GM19351 (cell line): ENCODE data around the gene RHBG.
A peak's percentile ranks its signal among the peaks of the same experiment; 100 is the strongest.
"Not testable (repeated sequence)": the region's sequence is repeated elsewhere in the genome, so short reads cannot be mapped to it uniquely, and the experiment has no call there.

Experiments
- ATAC-seq: cut with Tn5 transposase; IDR thresholded peaks from one replicate; pipeline ENCODE4 v1.9.1; 2021; ENCODE audit warnings: mild to moderate bottlenecking, moderate library complexity; ENCODE audit not compliant: unreplicated experiment

RHBG gene, protein sequence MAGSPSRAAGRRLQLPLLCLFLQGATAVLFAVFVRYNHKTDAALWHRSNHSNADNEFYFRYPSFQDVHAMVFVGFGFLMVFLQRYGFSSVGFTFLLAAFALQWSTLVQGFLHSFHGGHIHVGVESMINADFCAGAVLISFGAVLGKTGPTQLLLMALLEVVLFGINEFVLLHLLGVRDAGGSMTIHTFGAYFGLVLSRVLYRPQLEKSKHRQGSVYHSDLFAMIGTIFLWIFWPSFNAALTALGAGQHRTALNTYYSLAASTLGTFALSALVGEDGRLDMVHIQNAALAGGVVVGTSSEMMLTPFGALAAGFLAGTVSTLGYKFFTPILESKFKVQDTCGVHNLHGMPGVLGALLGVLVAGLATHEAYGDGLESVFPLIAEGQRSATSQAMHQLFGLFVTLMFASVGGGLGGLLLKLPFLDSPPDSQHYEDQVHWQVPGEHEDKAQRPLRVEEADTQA

DNA sequence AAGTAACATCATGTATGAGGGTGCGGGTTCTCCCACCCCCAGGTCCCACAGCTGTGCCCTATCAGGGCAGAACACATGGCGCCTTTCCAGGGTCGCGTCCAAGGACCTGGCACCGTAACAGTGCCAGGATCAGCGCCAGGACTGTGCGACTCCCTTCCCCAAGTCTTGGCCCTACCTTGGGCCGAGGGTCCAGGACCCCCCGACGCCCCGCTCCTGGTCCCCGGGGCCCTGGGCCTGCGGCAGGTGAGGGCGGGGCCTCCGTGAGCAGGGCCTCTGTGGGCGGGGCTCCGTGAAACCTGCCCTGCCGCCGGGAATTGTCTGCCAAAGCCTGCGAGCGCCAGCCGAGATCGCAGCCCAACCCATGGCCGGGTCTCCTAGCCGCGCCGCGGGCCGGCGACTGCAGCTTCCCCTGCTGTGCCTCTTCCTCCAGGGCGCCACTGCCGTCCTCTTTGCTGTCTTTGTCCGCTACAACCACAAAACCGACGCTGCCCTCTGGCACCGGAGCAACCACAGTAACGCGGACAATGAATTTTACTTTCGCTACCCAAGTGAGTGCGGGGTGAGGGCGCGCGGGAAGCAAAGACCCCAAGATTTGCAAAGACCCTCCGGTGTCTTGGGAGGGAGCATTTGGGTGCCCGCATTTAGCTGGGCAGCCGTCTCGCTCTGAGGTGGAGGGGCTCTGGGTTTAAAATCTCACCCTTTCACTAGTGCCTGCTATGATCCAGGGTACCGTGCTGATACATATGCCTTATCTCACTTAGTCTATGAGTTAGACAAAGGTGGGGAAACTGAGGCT lies at the start of gene RHBG:
Gene RHBG (plus strand): TSS at position 323 of the 796 bp plus-strand sequence. CDS start 39 bp downstream, at position 362.
- ATAC-seq, result no peak

GRCh38 chr1:156319664-156320063 lies 49.3 kb upstream of the RHBG start:
- no peak for ATAC-seq

- no peak for ATAC-seq
Observed at GRCh38 chr1:156320560-156320959, 48.5 kb upstream of the RHBG start.

- ATAC-seq, result not testable (repeated sequence)
Observed at GRCh38 chr1:156323179-156323578, 45.8 kb upstream of the RHBG start.

GRCh38 chr1:156336242-156336641 lies 32.8 kb upstream of the RHBG start:
- ATAC-seq, result no peak

DNA sequence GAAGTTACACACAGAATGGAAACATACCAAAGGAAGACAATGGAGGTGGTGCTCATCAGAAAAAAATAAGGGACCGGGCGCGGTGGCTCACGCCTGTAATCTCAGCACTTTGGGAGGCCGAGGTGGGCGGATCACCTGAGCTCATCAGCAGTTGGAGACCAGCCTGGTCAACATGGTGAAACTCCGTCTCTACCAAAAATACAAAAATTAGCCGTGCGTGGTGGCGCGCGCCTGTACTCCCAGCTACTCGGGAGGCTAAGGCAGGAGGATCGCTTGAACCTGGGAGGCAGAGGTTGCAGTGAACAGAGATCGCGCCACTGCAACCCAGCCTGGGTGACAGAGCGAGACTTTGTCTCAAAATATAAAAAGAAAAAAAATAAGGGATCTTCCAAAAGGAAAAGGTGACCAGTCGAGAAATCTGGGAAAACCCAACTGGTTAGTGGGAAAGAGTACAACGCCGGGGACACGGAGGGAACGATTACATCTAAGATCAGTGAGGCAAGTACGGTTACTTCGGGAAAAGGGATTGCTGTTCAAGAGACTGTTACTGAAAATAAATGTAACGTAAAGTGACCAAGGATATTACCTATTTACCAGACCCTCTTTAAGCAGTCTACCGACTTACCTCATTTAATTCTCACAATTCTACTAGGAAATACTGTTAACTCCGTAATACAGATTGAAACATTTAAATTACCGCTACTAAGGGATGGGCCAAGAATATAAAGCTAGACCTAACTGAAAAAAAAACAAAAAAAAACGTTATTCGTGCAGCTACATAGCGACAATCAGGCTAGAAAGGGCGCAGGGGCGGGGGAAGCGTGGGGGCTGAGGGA lies 31.7 kb upstream of the RHBG start:
- ATAC-seq, result no peak

DNA sequence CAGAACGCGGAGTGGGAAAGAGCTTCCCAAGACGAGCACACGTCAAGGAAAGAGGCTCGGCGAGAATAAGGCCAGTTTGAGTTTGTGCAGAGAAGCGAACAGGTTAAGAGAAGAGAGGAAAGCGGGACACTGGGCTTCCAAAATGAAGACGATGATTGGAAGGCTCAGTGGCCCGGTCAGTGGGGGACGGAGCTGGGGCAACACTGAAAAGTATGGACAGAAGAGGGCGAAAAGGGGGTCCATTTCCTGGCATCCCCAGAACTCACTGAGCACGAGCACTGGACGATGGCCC lies 31.2 kb upstream of the RHBG start:
- no peak for ATAC-seq

DNA sequence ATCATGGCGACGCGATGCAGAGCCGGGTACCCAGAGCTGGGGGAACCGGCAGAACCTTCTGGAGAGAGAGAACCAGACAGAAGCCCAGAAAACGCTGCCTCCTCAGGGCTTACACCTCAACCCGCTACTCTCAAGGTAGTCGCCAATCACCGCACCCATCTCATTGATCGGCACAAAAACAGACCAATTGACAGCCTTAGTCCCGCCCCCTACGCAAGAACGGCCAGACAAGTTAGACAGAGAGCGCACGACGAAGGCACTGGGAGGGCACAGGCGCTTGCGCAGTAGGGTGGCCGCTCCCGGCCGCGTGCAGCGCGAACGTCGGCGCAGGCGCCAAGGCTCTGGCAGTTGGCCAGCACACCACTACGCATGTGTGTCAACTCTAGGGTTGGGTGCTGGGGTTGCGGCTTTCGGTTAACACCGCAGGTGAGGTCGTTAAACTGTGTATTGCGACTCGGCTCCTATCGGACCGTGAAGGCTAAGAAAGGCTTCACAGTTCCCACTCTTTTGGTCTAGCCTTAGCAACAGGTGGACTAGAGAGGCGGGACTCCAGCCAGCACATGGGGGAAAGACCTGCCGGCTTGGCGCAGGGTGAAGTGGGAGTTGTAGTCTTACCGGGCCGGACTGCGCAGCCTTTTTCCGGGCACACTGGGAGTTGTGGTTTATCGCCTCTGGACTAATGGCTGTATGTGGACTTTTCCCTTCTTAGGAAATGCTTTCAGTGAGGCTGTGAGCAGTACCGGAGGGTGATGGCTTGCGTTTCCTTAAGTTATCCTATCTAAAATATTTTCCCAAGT lies 30.6 kb upstream of the RHBG start, which contains the start of the genes CCT3 and TSACC:
Gene CCT3 (minus strand): TSS at position 113 of the 797 bp plus-strand sequence. CDS start 108 bp downstream, at position 5.
Gene TSACC (plus strand): TSS at position 347 of the 797 bp plus-strand sequence. CDS start 1,232 bp downstream, outside the sequence.
- peak; percentile 89 for ATAC-seq

- ATAC-seq, result no peak
Observed at GRCh38 chr1:156342166-156342955, 26.6 kb upstream of the RHBG start.

DNA sequence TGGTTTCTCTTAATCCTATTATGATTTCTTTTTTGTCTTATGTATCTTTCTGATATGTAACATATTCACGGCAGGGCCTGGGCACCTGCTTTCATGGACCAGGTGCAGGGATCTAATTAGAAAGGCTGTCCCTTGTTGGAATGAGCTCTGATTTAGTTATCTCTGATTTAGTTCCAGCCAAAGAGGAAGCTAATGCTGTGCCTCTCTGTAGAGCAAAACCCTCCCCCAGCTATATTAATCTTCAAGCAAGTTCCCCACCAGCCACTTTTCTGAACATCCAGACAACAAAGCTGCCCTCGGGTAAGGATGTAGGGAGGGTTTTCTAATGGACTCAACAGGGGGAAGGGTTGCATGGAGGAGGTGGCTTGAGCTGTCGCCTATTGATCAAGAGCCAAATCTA lies 24.6 kb upstream of the RHBG start:
- no peak for ATAC-seq

- not testable (repeated sequence) for ATAC-seq
Observed at GRCh38 chr1:156346035-156346434, 23.0 kb upstream of the RHBG start.

DNA sequence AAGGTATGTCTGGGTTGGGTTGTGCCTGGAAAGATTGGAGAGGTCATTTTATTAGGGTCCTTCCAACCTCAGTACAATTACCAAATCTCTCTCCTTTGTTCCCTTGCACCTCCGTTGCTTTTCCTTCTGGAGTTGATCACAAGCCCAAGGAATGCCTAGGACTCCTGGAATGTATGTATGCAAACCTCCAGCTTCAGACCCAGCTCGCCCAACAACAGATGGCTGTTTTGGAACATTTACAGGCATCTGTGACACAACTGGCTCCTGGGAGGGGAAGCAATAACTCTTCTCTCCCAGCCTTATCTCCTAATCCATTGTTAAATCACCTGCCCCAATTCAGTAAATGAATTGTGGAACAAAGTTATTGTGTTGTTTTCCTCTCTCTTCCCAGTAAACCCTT lies 22.4 kb upstream of the RHBG start:
- no peak for ATAC-seq

GRCh38 chr1:156347331-156347730 lies 21.7 kb upstream of the RHBG start:
- ATAC-seq, result no peak

DNA sequence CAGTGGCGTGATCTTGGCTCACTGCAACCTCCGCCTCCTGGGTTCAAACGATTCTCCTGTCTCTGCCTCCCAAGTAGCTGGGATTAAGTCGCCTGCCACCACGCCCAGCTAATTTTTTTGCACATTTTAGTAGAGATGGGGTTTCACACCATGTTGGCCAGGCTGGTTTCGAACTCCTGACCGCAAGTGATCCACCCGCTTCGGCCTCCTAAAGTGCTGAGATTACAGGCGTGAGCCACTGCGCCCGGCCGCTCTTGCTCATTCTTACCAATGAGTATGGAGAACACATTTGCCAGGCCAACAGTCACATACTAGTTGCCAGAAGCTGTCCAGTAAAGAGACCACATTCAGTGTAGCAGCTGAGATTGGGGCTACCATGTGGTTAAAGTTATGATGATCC lies 16.5 kb upstream of the RHBG start:
- ATAC-seq, result not testable (repeated sequence)

DNA sequence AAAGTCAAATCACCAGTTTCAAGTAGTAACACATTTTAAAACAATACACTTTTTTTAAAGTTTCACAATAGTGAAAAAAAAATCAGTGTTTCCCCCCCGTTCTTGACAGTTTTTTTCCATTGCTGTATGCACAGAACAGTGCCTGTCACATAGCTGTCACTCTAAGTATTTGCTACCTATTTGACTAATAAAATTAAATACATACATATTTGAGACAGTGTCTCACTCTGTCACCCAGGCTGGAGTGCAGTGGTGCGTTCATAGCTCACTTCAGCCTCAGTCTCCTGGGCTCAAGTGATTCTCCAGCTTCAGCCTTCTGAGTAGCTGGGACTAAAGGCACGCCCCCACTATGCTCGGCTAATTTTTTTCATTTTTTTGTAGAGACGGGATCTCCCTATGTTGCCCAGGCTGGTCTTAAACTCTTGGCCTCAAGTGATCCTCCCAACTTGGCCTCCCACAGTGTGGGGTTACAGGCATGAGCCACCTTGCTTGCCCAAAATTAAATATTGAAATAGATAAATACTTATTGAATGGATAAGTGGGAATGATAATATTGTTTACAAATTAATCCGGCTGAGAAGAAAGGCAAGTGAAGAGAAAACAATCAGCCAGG lies 12.6 kb upstream of the RHBG start:
- no peak for ATAC-seq

DNA sequence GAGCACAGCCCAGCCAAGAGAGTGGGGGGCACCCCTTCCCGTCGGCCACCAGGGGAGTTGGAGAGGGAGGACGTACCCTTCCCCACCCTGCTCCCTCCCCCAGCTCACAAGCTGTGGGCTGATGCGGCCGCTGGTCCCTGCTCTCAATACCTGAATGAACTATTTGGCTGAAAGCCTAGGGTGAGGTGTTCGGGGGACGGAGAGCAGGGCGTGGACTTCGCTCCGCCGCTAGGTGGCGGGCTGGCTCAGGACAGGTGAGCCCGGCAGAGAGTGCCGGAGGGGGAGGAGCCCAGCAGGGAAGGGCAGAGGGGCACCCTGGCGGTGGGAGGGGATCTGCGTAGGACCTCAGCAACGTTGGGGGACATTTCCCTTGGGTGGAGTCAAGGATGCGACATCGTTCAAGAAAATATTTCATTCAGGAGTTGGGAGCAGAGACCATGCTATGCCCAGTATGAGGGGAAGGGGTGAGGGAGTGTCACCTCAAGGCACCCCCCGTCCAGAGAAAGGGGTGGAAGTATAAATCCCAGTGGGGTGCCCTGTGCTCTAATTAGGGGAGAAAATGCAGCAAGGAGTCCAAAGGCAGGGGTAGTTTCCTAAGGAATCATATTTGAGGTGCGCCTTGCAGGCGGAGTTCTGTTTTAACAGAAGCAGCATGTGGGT lies 12.0 kb upstream of the RHBG start:
- ATAC-seq, result peak; percentile 49

DNA sequence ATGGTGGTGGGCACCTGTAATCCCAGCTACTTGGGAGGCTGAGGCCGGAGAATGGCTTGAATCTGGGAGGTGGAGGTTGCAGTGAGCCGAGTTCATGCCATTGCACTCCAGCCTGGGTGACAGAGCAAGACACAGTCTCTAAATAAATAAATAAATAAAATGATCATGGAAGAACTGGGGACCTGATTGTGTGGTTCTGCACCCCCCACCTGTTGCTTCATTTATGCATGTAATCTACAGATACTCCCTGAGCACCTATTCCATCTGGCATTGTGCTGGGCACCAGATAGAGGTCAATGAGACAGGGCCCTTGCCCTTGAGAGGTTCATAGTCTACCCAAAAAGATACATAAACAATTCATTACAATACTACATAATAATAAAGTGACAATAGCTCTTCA lies 11.0 kb upstream of the RHBG start:
- ATAC-seq, result no peak

GRCh38 chr1:156358641-156359040 lies 10.4 kb upstream of the RHBG start:
- ATAC-seq, result no peak
